ENCODE results near the gene CCNI2.

Gene CCNI2

DNA sequence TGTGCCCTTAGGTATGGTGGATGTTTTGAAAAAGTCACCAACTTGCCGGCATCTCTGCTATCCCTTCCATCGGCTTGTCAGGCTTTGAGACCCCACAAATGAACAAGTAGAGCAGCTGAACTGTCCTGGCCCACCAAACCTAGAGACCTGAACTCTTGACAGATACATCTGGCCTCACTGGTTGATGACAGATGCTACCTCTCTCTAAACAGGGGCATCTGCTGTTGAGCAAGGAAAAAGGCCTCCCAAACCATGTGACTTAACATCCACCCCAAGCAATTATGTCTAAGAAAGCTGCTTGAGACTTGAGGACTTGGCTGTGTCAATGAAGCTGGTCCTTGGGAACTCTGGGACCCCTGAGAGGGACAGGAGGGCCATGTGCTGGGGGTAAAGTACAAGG lies 2.3 kb downstream of the CCNI2 start:
- Histone ChIP-seq H3K4me3 (ENCODE audit: insufficient read depth, low read depth, low read length) (no peak overlapping the region), H3K27ac (ENCODE audit: insufficient read depth, low read depth, low read length, poor library complexity, severe bottlenecking) (no peak overlapping the region), H3K27me3 (ENCODE audit: control insufficient read depth, insufficient read depth, low read length, poor library complexity, severe bottlenecking) (peaks cover 69% of the 10 kb centered on the region), H3K9me3 (ENCODE audit: control insufficient read depth, low read length) (no peaks in the 10 kb centered on the region), H3K36me3 (ENCODE audit: control insufficient read depth, insufficient read depth, low read length) (no peaks in the 10 kb centered on the region), H3K4me1 (ENCODE audit: control insufficient read depth, insufficient read depth, low read length) (peaks cover 15% of the 10 kb centered on the region)
- 98 to 100% methylated on average over 2 of the region's 2 CpGs for WGBS, 2 experiments

DNA sequence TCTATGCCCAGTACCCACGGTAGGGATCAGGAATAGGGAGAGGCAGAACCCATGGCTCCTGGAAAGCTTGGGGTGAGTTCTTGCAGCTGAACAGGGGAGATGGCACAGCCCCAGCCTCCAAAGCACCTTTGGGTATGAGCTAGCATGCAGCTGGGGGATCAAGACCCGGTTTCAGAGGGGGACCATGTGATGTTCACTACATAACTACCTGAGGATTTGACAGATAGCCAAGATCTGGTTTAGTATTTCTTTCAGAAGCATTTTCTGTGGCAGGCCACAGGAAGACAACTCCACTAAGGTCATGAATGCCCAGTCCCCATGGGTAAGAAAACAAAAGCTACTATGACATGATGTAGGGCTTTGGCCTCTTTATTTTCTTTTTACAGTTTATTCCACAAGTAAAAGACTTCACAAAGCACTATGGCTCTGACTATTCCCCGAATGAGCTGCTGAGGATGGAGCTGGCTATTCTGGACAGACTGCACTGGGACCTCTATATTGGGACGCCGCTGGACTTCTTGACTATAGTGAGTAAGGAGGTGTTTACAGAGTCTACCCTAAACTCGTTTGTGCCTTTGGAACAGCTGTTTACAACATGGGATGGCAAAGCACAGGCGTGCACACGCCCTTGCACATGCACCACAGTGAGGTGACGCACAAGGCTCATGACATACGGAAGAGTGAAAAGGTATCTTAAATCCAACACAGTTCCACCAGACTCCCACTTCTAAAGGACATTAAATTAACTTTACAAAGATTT lies 3.4 kb downstream of the CCNI2 start:
- peaks cover 22% of the 10 kb centered on the region for H3K4me1 ChIP-seq (ENCODE audit: control insufficient read depth, insufficient read depth, low read length)
- H3K27ac ChIP-seq (ENCODE audit: insufficient read depth, low read depth, low read length, poor library complexity, severe bottlenecking): no peak overlapping the region
- no peaks in the 10 kb centered on the region for H3K9me3 ChIP-seq (ENCODE audit: control insufficient read depth, low read length)
- no peak overlapping the region for H3K4me3 ChIP-seq (ENCODE audit: insufficient read depth, low read depth, low read length)
- no peaks in the 10 kb centered on the region for H3K36me3 ChIP-seq (ENCODE audit: control insufficient read depth, insufficient read depth, low read length)
- peaks cover 58% of the 10 kb centered on the region for H3K27me3 ChIP-seq (ENCODE audit: control insufficient read depth, insufficient read depth, low read length, poor library complexity, severe bottlenecking)
- 90 to 93% methylated on average over 10 of the region's 10 CpGs for WGBS, 2 experiments

DNA sequence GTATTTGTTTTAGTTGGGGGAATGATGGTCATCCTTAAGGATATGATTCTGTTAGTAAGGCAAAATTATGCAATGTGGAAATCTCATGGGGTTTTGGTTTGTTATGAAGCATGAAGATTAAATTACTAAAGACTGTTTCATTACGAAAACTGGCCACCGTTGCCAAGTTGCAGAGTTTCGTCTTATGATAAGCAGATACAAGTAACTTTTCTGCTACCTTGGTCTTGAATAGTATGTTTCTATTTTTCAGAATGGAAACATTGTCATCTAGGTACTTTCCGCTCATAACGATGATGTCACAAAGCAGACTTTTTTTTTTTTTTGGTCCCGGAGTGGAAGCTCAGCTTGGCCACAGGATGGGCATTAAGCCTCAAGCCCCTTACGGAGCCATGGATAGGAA lies 4.2 kb downstream of the CCNI2 start:
- H3K4me3 ChIP-seq (ENCODE audit: insufficient read depth, low read depth, low read length): no peak overlapping the region
- H3K9me3 ChIP-seq (ENCODE audit: control insufficient read depth, low read length): no peaks in the 10 kb centered on the region
- H3K36me3 ChIP-seq (ENCODE audit: control insufficient read depth, insufficient read depth, low read length): no peaks in the 10 kb centered on the region
- H3K4me1 ChIP-seq (ENCODE audit: control insufficient read depth, insufficient read depth, low read length): peaks cover 22% of the 10 kb centered on the region
- H3K27ac ChIP-seq (ENCODE audit: insufficient read depth, low read depth, low read length, poor library complexity, severe bottlenecking): no peak overlapping the region
- 93% methylated on average over 7 of the region's 7 CpGs for WGBS, 2 experiments
- peaks cover 50% of the 10 kb centered on the region for H3K27me3 ChIP-seq (ENCODE audit: control insufficient read depth, insufficient read depth, low read length, poor library complexity, severe bottlenecking)

DNA sequence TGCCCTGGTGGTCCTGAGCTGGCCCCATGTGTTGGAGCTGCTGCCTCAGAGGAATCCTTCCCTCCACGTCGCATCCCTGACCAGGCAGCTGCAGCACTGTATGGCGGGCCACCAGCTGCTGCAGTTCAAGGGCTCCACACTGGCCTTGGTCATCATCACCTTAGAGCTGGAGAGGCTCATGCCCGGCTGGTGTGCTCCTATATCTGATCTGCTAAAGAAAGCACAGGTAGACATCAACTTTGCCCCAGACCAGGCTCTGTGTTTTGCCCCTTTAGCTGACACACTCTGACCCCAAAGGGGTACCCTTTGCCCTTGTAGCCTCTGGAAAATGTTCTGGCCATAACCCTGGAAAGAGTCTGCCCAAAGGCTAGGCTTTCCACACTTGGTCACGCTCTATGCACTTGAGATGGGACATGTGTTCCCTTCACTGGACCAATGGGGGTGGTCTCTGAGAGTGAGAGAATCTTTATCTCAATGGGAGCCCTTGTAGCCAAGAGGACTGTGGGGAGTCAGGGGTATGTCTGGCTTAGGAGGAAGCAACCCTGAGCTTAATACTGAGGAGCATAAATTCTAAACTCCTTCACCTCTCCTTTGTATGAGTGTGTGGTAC lies 4.8 kb downstream of the CCNI2 start:
- Histone ChIP-seq H3K4me1 (ENCODE audit: control insufficient read depth, insufficient read depth, low read length) (peaks cover 22% of the 10 kb centered on the region), H3K27me3 (ENCODE audit: control insufficient read depth, insufficient read depth, low read length, poor library complexity, severe bottlenecking) (peaks cover 44% of the 10 kb centered on the region), H3K27ac (ENCODE audit: insufficient read depth, low read depth, low read length, poor library complexity, severe bottlenecking) (no peak overlapping the region), H3K9me3 (ENCODE audit: control insufficient read depth, low read length) (no peaks in the 10 kb centered on the region), H3K36me3 (ENCODE audit: control insufficient read depth, insufficient read depth, low read length) (no peaks in the 10 kb centered on the region), H3K4me3 (ENCODE audit: insufficient read depth, low read depth, low read length) (no peak overlapping the region)
- 94% methylated on average over 5 of the region's 5 CpGs for WGBS, 2 experiments

DNA sequence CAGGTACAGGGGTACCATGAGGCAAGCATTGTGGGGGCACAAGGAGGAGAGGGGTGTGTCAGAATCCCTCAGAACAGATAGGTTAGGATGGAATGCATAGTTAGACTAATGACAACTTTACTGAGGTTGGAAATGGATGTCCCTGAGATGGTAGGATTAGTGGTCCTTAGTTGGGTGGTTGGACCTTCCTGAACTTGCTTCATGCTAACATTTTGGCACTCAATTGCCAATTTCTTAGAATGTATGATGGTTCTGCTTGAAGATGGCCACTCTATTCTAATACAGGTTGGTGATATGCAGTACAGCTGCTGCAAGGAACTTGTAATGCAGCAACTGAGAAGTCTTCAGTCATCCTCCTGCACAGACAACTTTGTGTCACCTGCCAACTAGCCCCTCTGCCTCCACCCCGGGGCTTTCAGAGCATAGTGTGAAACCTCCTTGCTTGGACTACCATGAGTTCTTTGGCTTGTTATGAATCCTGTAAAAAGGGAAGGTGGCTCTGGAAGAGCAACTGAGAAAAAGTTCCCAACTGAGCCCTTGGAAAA lies 5.4 kb downstream of the CCNI2 start:
- H3K9me3 ChIP-seq (ENCODE audit: control insufficient read depth, low read length): no peaks in the 10 kb centered on the region
- H3K4me1 ChIP-seq (ENCODE audit: control insufficient read depth, insufficient read depth, low read length): peaks cover 22% of the 10 kb centered on the region
- H3K27ac ChIP-seq (ENCODE audit: insufficient read depth, low read depth, low read length, poor library complexity, severe bottlenecking): no peak overlapping the region
- H3K4me3 ChIP-seq (ENCODE audit: insufficient read depth, low read depth, low read length): no peak overlapping the region
- peaks cover 38% of the 10 kb centered on the region for H3K27me3 ChIP-seq (ENCODE audit: control insufficient read depth, insufficient read depth, low read length, poor library complexity, severe bottlenecking)
- 82 to 96% methylated on average over 1 of the region's 1 CpG for WGBS, 2 experiments
- no peaks in the 10 kb centered on the region for H3K36me3 ChIP-seq (ENCODE audit: control insufficient read depth, insufficient read depth, low read length)

DNA sequence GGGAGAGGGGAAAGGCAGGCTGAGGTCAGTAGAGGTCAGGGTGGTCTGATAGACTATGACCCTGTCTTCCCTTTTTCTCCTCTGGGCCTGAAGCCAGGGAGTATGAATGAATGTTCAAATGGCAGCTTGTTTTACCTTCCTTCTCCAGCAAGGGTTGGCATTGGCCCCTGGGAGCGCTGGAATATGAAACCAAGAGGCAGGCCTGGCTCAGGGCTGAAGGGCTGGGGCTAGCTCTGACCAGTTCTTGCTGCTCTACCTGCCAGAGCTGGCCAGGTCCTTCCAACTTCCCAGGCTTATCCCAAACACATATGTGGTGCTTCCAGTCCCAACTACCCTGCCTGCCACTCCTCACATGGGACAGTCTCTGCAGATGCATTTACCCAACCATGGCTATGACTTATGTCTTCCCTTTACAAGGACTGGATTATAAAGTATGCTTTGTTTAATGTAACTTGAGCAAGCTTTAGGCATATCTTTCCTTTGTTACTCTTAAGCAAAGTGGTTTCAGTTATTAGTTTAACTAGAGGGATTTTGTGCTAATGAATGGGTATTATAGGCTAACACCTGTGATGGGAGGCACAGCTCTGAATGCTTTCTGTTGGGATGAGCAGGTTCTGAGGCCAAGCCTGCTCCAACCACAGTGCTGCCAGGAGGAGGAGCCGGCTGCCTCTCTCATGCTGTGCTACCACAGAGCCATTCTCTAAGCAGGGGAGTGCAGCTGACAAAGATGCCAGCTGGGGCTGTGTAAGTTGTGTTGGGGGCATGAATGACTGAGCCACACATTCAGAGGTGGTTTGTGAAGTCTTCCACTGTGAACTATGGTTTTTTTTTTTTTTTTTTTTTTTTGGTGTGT lies 6.1 kb downstream of the CCNI2 start:
- peaks cover 1% of the 10 kb centered on the region for H3K36me3 ChIP-seq (ENCODE audit: control insufficient read depth, insufficient read depth, low read length)
- H3K9me3 ChIP-seq (ENCODE audit: control insufficient read depth, low read length): no peaks in the 10 kb centered on the region
- 45 to 46% methylated on average over 2 of the region's 2 CpGs for WGBS, 2 experiments
- no peak overlapping the region for H3K27ac ChIP-seq (ENCODE audit: insufficient read depth, low read depth, low read length, poor library complexity, severe bottlenecking)
- H3K27me3 ChIP-seq (ENCODE audit: control insufficient read depth, insufficient read depth, low read length, poor library complexity, severe bottlenecking): peaks cover 31% of the 10 kb centered on the region
- H3K4me3 ChIP-seq (ENCODE audit: insufficient read depth, low read depth, low read length): no peak overlapping the region
- H3K4me1 ChIP-seq (ENCODE audit: control insufficient read depth, insufficient read depth, low read length): peaks cover 22% of the 10 kb centered on the region

DNA sequence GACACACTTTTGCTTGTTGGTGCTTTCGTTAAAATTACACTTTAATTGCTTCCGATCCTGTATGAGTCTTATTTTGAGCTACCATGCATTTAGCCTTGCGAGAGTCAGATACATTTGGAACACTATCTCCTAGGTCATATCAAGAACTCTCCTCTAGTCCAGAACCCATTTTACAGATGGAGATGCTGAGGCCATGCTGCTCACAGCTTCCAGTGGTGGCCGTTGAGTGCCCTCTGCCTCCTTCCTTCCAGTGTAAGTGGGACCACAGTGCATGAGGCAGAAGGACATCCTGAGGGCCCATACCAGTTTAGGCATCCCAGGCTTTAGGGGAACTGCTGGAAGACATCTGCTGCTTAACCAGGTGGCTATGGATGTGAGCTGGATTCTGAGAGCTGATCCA lies 6.9 kb downstream of the CCNI2 start:
- 92 to 94% methylated on average over 4 of the region's 4 CpGs for WGBS, 2 experiments
- no peak overlapping the region for H3K27ac ChIP-seq (ENCODE audit: insufficient read depth, low read depth, low read length, poor library complexity, severe bottlenecking)

DNA sequence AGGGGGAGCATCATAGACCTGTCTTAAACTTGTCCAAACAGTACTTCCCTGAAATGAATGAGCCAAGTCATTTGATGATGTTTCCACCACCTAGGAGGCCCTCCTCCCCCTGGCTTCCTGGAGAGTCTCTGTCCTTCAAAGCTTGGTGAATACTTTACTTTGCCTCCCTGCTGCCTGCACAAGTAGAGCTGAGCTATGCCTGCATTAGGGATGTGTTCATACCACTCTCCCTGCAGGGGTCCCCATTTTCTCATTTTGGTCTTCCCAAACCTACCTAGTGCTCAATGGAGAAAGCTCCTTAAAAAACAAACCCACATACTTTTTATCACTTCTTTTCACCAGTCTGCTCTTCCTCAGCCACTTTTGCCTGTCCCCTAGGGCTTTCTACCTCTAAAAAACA lies 7.7 kb downstream of the CCNI2 start:
- no peaks in the 10 kb centered on the region for H3K9me3 ChIP-seq (ENCODE audit: control insufficient read depth, low read length)
- peaks cover 22% of the 10 kb centered on the region for H3K4me1 ChIP-seq (ENCODE audit: control insufficient read depth, insufficient read depth, low read length)
- no peak overlapping the region for H3K27ac ChIP-seq (ENCODE audit: insufficient read depth, low read depth, low read length, poor library complexity, severe bottlenecking)
- H3K36me3 ChIP-seq (ENCODE audit: control insufficient read depth, insufficient read depth, low read length): peaks cover 4% of the 10 kb centered on the region
- H3K4me3 ChIP-seq (ENCODE audit: insufficient read depth, low read depth, low read length): no peak overlapping the region
- H3K27me3 ChIP-seq (ENCODE audit: control insufficient read depth, insufficient read depth, low read length, poor library complexity, severe bottlenecking): peaks cover 15% of the 10 kb centered on the region

More for the DNA sequence above, 6.9 kb downstream of the CCNI2 start:
- peaks cover 4% of the 10 kb centered on the region for H3K36me3 ChIP-seq (ENCODE audit: control insufficient read depth, insufficient read depth, low read length)
- H3K9me3 ChIP-seq (ENCODE audit: control insufficient read depth, low read length): no peaks in the 10 kb centered on the region
- peaks cover 22% of the 10 kb centered on the region for H3K4me1 ChIP-seq (ENCODE audit: control insufficient read depth, insufficient read depth, low read length)
- no peak overlapping the region for H3K4me3 ChIP-seq (ENCODE audit: insufficient read depth, low read depth, low read length)
- peaks cover 24% of the 10 kb centered on the region for H3K27me3 ChIP-seq (ENCODE audit: control insufficient read depth, insufficient read depth, low read length, poor library complexity, severe bottlenecking)

DNA sequence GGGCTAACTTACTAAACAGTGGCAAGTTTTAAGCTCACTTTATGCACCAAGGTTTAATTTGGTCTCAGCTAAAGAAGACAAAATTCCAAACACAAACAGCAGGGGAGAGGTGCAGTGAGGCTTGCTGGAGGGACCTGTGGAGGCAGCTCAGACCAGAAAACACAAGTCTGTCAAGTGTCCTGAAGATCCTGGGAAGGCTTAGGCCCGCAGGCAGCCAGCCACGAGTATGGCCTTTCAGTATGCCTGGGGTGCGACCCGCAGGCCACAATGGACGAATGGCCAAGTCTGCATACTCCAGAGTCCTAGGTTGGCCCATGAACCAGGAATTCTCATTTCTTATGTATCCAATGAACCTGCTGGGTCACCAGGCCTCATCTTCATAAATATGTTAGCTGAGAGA lies 9.3 kb downstream of the CCNI2 start:
- H3K4me1 ChIP-seq (ENCODE audit: control insufficient read depth, insufficient read depth, low read length): peaks cover 22% of the 10 kb centered on the region
- 79 to 81% methylated on average over 5 of the region's 5 CpGs for WGBS, 2 experiments
- H3K4me3 ChIP-seq (ENCODE audit: insufficient read depth, low read depth, low read length): no peak overlapping the region
- no peaks in the 10 kb centered on the region for H3K9me3 ChIP-seq (ENCODE audit: control insufficient read depth, low read length)
- H3K27ac ChIP-seq (ENCODE audit: insufficient read depth, low read depth, low read length, poor library complexity, severe bottlenecking): no peak overlapping the region
- peaks cover 4% of the 10 kb centered on the region for H3K36me3 ChIP-seq (ENCODE audit: control insufficient read depth, insufficient read depth, low read length)
- no peaks in the 10 kb centered on the region for H3K27me3 ChIP-seq (ENCODE audit: control insufficient read depth, insufficient read depth, low read length, poor library complexity, severe bottlenecking)

DNA sequence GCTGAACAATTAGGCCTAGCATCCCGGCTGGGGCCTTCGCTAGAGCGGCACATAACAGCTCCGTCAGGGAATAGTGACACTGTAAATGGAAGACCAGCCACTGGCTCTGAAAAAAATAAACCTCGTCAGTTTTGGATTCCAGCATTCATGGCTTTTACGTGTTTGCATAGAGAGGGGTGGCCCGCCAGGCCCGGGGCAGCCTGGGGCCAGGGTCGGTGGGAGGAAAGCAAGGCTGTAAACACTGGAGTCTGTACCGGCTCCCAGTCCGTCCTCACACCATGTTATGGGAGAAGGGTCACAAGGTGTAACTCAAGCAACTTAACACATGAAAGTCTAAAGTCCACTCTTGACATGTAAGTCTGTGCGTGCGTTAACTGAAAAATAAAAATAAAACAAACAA lies 11.2 kb downstream of the CCNI2 start:
- H3K27ac ChIP-seq (ENCODE audit: insufficient read depth, low read depth, low read length, poor library complexity, severe bottlenecking): no peak overlapping the region
- WGBS, 2 experiments: 94 to 96% methylated on average over 13 of the region's 13 CpGs
- H3K9me3 ChIP-seq (ENCODE audit: control insufficient read depth, low read length): no peaks in the 10 kb centered on the region
- no peak overlapping the region for H3K4me3 ChIP-seq (ENCODE audit: insufficient read depth, low read depth, low read length)
- peaks cover 17% of the 10 kb centered on the region for H3K4me1 ChIP-seq (ENCODE audit: control insufficient read depth, insufficient read depth, low read length)
- peaks cover 4% of the 10 kb centered on the region for H3K36me3 ChIP-seq (ENCODE audit: control insufficient read depth, insufficient read depth, low read length)
- no peaks in the 10 kb centered on the region for H3K27me3 ChIP-seq (ENCODE audit: control insufficient read depth, insufficient read depth, low read length, poor library complexity, severe bottlenecking)

Data from ectodermal cell (in vitro differentiated cells).